ENCODE data around the gene ATXN7L2.

DNA sequence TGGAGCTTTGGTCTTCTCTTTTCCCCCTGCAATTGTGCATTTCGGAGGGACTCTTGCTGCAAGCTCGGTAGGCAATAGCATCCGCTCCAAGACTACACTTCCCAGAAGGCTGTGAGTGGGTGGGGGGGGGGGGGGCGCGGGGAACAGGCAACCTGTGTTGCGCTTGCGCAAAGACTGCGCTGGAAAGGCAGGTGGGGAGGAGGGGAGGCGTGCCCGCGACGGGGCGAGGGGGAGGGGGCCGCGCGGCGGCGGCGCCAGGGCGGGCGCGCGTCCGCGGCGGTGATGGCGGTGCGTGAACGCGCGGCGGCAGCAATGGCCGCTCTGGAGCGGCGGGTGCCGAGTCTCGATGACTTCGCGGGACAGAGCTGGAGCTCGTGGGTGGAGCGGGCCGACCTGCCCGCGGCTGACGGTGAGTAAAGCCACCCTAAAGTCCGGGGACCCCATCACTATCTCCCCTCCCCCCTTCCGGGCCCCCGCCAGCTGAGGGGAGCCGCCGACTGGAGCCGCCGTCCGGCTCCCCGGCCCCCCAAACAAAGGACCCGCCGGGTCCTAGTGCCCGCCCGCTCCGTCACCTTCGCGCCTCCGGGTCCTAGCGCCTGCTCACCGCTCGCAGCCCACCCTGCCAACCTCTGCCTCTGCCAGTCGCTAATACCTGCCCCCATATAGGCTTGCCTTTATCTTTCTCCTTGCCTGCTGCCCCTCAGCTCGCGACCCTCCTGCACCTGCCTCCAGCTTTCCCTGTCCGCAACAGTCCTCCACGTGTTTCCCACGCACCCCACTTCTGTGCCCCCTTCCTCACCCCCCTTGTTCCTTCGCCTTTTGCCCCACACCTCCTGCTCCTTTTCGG lies at the start of gene ATXN7L2:
- TF ChIP-seq POLR2A (IDR thresholded peaks at IDR 0.05; ENCODE audit: low read length) (peak; percentile 83), GATA1 (IDR thresholded peaks at IDR 0.05; ENCODE audit: low read depth, low read length) (no peak)
